HEK293 (cell line): ENCODE data around the gene PCDHA9.
A peak's percentile ranks its signal among the peaks of the same experiment; 100 is the strongest.
"Not testable (repeated sequence)": the region's sequence is repeated elsewhere in the genome, so short reads cannot be mapped to it uniquely, and the experiment has no call there.

Experiments
- CTCF ChIA-PET: fragments of 350-600 bp; formaldehyde crosslinking; extraction: SDS; loops from one replicate; lab custom pipeline; 2021; ENCODE audit warnings: antibody characterized with exemption; lab: Yijun Ruan, JAX
- POLR2A ChIA-PET: fragments of 300-600 bp; formaldehyde crosslinking; extraction: SDS; loops from one replicate; lab custom pipeline; 2020; ENCODE audit warnings: antibody characterized with exemption, inconsistent platforms; lab: Yijun Ruan, JAX
- H3K27ac ChIP-seq: fragments of 200-500 bp; sonication (Bioruptor generic); 2 replicates; pipeline ENCODE4 v1.5.1; 2014; ENCODE audit warnings: low read depth, low read length, control low read depth, inconsistent platforms; ENCODE audit errors: extremely low read depth
- H3K36me3 ChIP-seq, 2 experiments: fragments of 200-500 bp in 1 of 2; sonication (Bioruptor generic) in 1 of 2; 1 replicate in 1 of 2; 2 replicates in 1 of 2; pipeline ENCODE4 v1.5.1; 2014 to 2017; ENCODE audit warnings: inconsistent platforms in 2 of 2, low read length in 2 of 2; ENCODE audit not compliant: control insufficient read depth in 2 of 2, insufficient read depth in 1 of 2
- H3K4me1 ChIP-seq: fragments of 200-500 bp; sonication (Bioruptor generic); 2 replicates; pipeline ENCODE4 v1.5.1; 2014; ENCODE audit warnings: mild to moderate bottlenecking, low read length, inconsistent platforms; ENCODE audit not compliant: control insufficient read depth, insufficient read depth
- H3K4me3 ChIP-seq: 2 replicates; pipeline ENCODE4 v1.5.1; 2011; ENCODE audit warnings: low read depth, mild to moderate bottlenecking, control low read depth, low read length, moderate library complexity
- H3K9me3 ChIP-seq: fragments of 200-500 bp; sonication (Bioruptor generic); 2 replicates; pipeline ENCODE4 v1.5.1; 2014; ENCODE audit warnings: low read depth, low read length, inconsistent platforms; ENCODE audit not compliant: control insufficient read depth, insufficient read depth
- FEZF1 ChIP-seq: fragments of 450-650 bp; formaldehyde crosslinking; IDR thresholded peaks from 2 replicates; pipeline ENCODE4 v1.5.1; 2016; ENCODE audit warnings: missing biosample characterization, missing genetic modification characterization
- GLIS2 ChIP-seq: fragments of 450-650 bp; formaldehyde crosslinking; IDR thresholded peaks from 2 replicates; pipeline ENCODE4 v1.5.1; 2016; ENCODE audit warnings: missing biosample characterization, missing genetic modification characterization
- MYNN ChIP-seq: fragments of 450-650 bp; formaldehyde crosslinking; IDR thresholded peaks from 2 replicates; pipeline ENCODE4 v1.5.1; 2016; ENCODE audit warnings: missing biosample characterization, missing genetic modification characterization, borderline replicate concordance
- PRDM1 ChIP-seq: fragments of 450-650 bp; formaldehyde crosslinking; IDR thresholded peaks from 2 replicates; pipeline ENCODE4; 2016; ENCODE audit warnings: missing biosample characterization, missing genetic modification characterization
- SALL2 ChIP-seq: fragments of 450-650 bp; formaldehyde crosslinking; IDR thresholded peaks from 2 replicates; pipeline ENCODE4 v1.5.0; 2017; ENCODE audit warnings: missing biosample characterization, mild to moderate bottlenecking, missing genetic modification characterization, borderline replicate concordance
- SCRT1 ChIP-seq: fragments of 450-650 bp; formaldehyde crosslinking; IDR thresholded peaks from 2 replicates; pipeline ENCODE4 v1.5.1; 2016; ENCODE audit warnings: missing biosample characterization, missing genetic modification characterization, borderline replicate concordance
- SP7 ChIP-seq: fragments of 450-650 bp; formaldehyde crosslinking; IDR thresholded peaks from 2 replicates; pipeline ENCODE4 v1.5.1; 2016; ENCODE audit warnings: missing biosample characterization, missing genetic modification characterization
- ZBTB48 ChIP-seq: fragments of 450-650 bp; formaldehyde crosslinking; IDR thresholded peaks from 2 replicates; pipeline ENCODE4 v1.5.1; 2016; ENCODE audit warnings: missing biosample characterization, missing genetic modification characterization
- ZNF155 ChIP-seq: fragments of 450-650 bp; formaldehyde crosslinking; IDR thresholded peaks from 2 replicates; pipeline ENCODE4 v1.5.1; 2016; ENCODE audit warnings: missing biosample characterization, missing genetic modification characterization
- ZNF19 ChIP-seq: fragments of 450-650 bp; formaldehyde crosslinking; IDR thresholded peaks from 2 replicates; pipeline ENCODE4; 2016; ENCODE audit warnings: missing biosample characterization, missing genetic modification characterization, low read depth
- ZNF2 ChIP-seq: fragments of 450-650 bp; formaldehyde crosslinking; IDR thresholded peaks from 2 replicates; pipeline ENCODE4 v1.5.1; 2016; ENCODE audit warnings: missing biosample characterization, missing genetic modification characterization
- ZNF274 ChIP-seq, 2 experiments: fragments of 200-500 bp in 1 of 2; fragments of 450-650 bp in 1 of 2; sonication (Bioruptor generic) in 1 of 2; formaldehyde crosslinking in 1 of 2; IDR thresholded peaks; 2 replicates each; pipeline versions ENCODE4 v1.5.1 to v1.6.1; 2014 to 2016; ENCODE audit warnings: borderline replicate concordance in 1 of 2, inconsistent platforms in 1 of 2, low read length in 1 of 2, missing biosample characterization in 1 of 2, missing genetic modification characterization in 1 of 2
- ZNF37A ChIP-seq: fragments of 450-650 bp; IDR thresholded peaks from 2 replicates; pipeline ENCODE4 v1.5.1; 2018; ENCODE audit warnings: missing biosample characterization, missing genetic modification characterization
- ZNF501 ChIP-seq: fragments of 450-650 bp; formaldehyde crosslinking; IDR thresholded peaks from 2 replicates; pipeline ENCODE4 v1.5.1; 2016; ENCODE audit warnings: missing biosample characterization, missing genetic modification characterization
- ZNF626 ChIP-seq: fragments of 450-650 bp; sonication (Bioruptor Pico); formaldehyde crosslinking; IDR thresholded peaks from 2 replicates; pipeline ENCODE4 v1.5.1; 2018; ENCODE audit warnings: missing biosample characterization, missing genetic modification characterization, inconsistent platforms
- ZNF629 ChIP-seq: fragments of 450-650 bp; formaldehyde crosslinking; IDR thresholded peaks from 2 replicates; pipeline ENCODE4 v1.5.1; 2017; ENCODE audit warnings: missing biosample characterization, missing genetic modification characterization
- ZNF654 ChIP-seq: fragments of 450-650 bp; formaldehyde crosslinking; IDR thresholded peaks from 2 replicates; pipeline ENCODE4 v1.5.1; 2016; ENCODE audit warnings: low read depth, missing biosample characterization, missing genetic modification characterization
- ZNF660 ChIP-seq: fragments of 450-650 bp; IDR thresholded peaks from 2 replicates; pipeline ENCODE4 v1.5.1; 2018; ENCODE audit warnings: missing biosample characterization, mild to moderate bottlenecking, missing genetic modification characterization
- ZNF670 ChIP-seq: fragments of 450-650 bp; formaldehyde crosslinking; IDR thresholded peaks from 2 replicates; pipeline ENCODE4 v1.5.1; 2016; ENCODE audit warnings: missing biosample characterization, missing genetic modification characterization, low read depth
- ZXDB ChIP-seq: fragments of 450-650 bp; formaldehyde crosslinking; IDR thresholded peaks from 2 replicates; pipeline ENCODE4 v1.5.1; 2016; ENCODE audit warnings: missing biosample characterization, missing genetic modification characterization
- TF ChIP-seq, protein P1 (sequence below): fragments of 450-650 bp; formaldehyde crosslinking; optimal IDR thresholded peaks from 2 replicates; pipeline ENCODE3; 2016; ENCODE audit warnings: missing biosample characterization, mild to moderate bottlenecking, missing genetic modification characterization
- TF ChIP-seq, protein P2 (sequence below): fragments of 450-650 bp; formaldehyde crosslinking; IDR thresholded peaks from 2 replicates; pipeline ENCODE4 v1.5.1; 2017; ENCODE audit warnings: missing biosample characterization, missing genetic modification characterization

The PCDHA9 gene

DNA sequence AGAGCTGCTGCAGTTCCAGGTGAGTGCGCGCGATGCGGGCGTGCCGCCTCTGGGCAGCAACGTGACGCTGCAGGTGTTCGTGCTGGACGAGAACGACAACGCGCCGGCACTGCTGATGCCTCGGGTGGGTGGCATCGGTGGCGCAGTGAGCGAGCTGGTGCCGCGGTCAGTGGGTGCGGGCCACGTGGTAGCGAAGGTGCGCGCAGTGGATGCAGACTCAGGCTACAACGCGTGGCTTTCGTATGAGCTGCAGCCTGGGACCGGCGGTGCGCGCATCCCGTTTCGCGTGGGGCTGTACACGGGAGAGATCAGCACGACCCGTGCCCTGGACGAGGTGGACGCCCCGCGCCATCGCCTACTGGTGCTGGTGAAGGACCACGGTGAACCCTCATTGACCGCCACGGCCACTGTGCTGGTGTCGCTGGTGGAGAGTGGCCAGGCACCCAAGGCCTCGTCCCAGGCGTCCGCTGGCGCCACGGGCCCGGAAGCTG, 45.4 kb upstream of the PCDHA9 start:
- H3K4me1 ChIP-seq = no peaks in the 10 kb centered on the region
- no peak overlapping the region for H3K27ac ChIP-seq
- no peaks in the 10 kb centered on the region for H3K9me3 ChIP-seq
- no peak overlapping the region for H3K4me3 ChIP-seq
- CTCF ChIA-PET = no interaction called here
- no peaks in the 10 kb centered on the region for H3K36me3 ChIP-seq
- POLR2A ChIA-PET = no interaction called here
- TF ChIP-seq ZXDB (tag by site-specific recombination) (no peak), ZNF2 (tag by site-specific recombination) (no peak), ZBTB48 (tag by site-specific recombination) (no peak), SP7 (tag by site-specific recombination) (no peak), ZNF19 (no peak), ZNF660 (tag by site-specific recombination) (no peak), MYNN (tag by site-specific recombination) (no peak), SALL2 (tag by site-specific recombination) (no peak), GLIS2 (tag by site-specific recombination) (no peak), ZNF670 (no peak), ZNF37A (tag by site-specific recombination) (no peak), ZNF501 (tag by site-specific recombination) (no peak), FEZF1 (tag by site-specific recombination) (no peak), SCRT1 (no peak), ZNF274 (IDR thresholded peaks at IDR 0.05; ENCODE audit: low read length) (no peak), ZNF274 (tag by site-specific recombination; IDR thresholded peaks at IDR 0.05; ENCODE audit: borderline replicate concordance) (no peak), ZNF629 (tag by site-specific recombination) (no peak), PRDM1 (tag by site-specific recombination) (no peak), ZNF626 (tag by site-specific recombination) (no peak)
- TF ChIP-seq, protein P1, sequence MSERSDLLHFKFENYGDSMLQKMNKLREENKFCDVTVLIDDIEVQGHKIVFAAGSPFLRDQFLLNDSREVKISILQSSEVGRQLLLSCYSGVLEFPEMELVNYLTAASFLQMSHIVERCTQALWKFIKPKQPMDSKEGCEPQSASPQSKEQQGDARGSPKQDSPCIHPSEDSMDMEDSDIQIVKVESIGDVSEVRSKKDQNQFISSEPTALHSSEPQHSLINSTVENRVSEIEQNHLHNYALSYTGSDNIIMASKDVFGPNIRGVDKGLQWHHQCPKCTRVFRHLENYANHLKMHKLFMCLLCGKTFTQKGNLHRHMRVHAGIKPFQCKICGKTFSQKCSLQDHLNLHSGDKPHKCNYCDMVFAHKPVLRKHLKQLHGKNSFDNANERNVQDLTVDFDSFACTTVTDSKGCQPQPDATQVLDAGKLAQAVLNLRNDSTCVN (tag by site-specific recombination) = no peak
- TF ChIP-seq, protein P2, sequence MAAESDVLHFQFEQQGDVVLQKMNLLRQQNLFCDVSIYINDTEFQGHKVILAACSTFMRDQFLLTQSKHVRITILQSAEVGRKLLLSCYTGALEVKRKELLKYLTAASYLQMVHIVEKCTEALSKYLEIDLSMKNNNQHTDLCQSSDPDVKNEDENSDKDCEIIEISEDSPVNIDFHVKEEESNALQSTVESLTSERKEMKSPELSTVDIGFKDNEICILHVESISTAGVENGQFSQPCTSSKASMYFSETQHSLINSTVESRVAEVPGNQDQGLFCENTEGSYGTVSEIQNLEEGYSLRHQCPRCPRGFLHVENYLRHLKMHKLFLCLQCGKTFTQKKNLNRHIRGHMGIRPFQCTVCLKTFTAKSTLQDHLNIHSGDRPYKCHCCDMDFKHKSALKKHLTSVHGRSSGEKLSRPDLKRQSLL (tag by site-specific recombination) = no peak

DNA sequence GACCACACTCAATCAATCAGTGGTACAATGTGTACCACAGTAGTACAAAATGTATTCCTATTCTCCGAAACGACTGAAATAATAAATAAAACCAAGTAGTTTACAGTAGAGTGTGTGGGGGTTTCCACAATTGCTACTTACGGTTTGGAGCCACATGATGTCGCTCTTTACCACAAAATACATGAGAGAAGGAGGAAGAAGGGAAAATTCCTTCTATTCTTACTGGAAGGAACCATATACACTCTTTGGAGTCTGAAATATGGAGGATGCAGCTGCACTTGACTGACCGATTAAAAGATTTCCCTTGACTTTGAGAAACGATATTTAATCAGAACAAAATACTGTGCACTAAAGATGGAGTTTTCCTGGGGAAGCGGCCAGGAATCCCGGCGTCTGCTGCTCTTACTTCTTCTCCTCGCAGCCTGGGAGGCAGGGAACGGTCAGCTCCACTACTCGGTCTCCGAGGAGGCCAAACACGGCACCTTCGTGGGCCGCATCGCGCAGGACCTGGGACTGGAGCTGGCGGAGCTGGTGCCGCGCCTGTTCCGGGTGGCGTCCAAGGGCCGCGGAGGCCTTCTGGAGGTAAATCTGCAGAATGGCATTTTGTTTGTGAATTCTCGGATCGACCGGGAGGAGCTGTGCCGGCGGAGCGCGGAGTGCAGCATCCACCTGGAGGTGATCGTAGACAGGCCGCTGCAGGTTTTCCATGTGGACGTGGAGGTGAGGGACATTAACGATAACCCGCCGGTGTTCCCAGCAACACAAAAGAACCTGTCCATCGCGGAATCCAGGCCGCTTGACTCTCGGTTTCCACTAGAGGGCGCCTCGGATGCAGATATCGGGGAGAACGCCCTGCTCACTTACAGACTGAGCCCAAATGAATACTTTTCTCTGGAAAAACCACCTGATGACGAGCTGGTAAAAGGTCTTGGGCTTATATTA, 41.1 kb upstream of the PCDHA9 start, which contains the start of gene PCDHA4:
Gene PCDHA4 (plus strand): TSS at position 235 of the 942 bp plus-strand sequence.
- Histone ChIP-seq H3K4me3 (no peak within 1 kb of the TSS), H3K9me3 (no peaks in the 10 kb centered on the region), H3K4me1 (no peaks in the 10 kb centered on the region), H3K36me3 (no peaks in the 10 kb centered on the region)
- POLR2A ChIA-PET = no interaction called here
- TF ChIP-seq ZNF155 (tag by site-specific recombination) (no peak), ZNF654 (peak; percentile 48)
- TF ChIP-seq, all 188 proteins: peak for 1
- CTCF ChIA-PET = interaction anchor here (0.6 to 2.3 kb wide), 13 partner anchors 9 to 637 kb away, joined by 3 to 9 read pairs (median 3); partner anchors contain the start of genes PCDHA1, PCDHA10, PCDHA2 and PCDHA5
- H3K27ac ChIP-seq = no peak within 1 kb of the TSS

DNA sequence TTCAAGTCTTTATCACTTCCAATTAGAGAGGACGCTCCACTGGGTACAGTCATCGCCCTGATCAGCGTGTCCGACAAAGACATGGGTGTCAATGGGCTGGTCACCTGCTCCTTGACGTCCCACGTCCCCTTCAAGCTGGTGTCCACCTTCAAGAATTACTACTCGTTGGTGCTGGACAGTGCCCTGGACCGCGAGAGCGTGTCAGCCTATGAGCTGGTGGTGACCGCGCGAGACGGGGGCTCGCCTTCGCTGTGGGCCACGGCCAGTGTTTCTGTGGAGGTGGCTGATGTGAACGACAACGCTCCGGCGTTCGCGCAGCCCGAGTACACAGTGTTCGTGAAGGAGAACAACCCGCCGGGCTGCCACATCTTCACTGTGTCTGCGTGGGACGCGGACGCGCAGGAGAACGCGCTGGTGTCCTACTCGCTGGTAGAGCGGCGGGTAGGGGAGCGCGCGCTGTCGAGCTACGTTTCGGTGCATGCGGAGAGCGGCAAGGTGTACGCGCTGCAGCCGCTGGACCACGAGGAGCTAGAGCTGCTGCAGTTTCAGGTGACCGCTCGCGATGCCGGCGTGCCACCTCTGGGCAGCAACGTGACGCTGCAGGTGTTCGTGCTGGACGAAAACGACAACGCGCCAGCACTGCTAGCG, 39.8 kb upstream of the PCDHA9 start:
- H3K36me3 ChIP-seq, H3K4me1 ChIP-seq, POLR2A ChIA-PET, H3K9me3 ChIP-seq, H3K27ac ChIP-seq, H3K4me3 ChIP-seq: not testable (repeated sequence)
- CTCF ChIA-PET = interaction anchor here (0.7 to 2.2 kb wide), 7 partner anchors 8 to 635 kb away, joined by 3 to 6 read pairs (median 3); partner anchors contain the start of genes PCDHA1 and PCDHA5
